CD4-positive, alpha-beta T cell treated with Interferon gamma for 1 hour (primary cell): ENCODE data around the gene TAS2R60.
"Not testable (repeated sequence)": the region's sequence is repeated elsewhere in the genome, so short reads cannot be mapped to it uniquely, and the experiment has no call there.

Experiments used
- DNase-seq: peaks from one replicate; pipeline ENCODE4 v3.0.0-alpha.2; 2020

Gene TAS2R60

GRCh38 chr7:143444063-143444782, 970 bp downstream of the TAS2R60 start:
- no peak for DNase-seq

- DNase-seq = no peak
These were observed 1.5 kb downstream of the TAS2R60 start for GRCh38 chr7:143444785-143445184.

GRCh38 chr7:143447466-143447865, 4.2 kb downstream of the TAS2R60 start:
- DNase-seq = no peak

GRCh38 chr7:143448429-143448828, 5.2 kb downstream of the TAS2R60 start:
- no peak for DNase-seq

- DNase-seq = no peak
These were observed 6.5 kb downstream of the TAS2R60 start for GRCh38 chr7:143449793-143450192.

GRCh38 chr7:143451122-143451521, 7.9 kb downstream of the TAS2R60 start:
- DNase-seq = no peak

GRCh38 chr7:143451746-143452145, 8.5 kb downstream of the TAS2R60 start:
- no peak for DNase-seq

GRCh38 chr7:143452495-143452894, 9.2 kb downstream of the TAS2R60 start:
- no peak for DNase-seq

- no peak for DNase-seq
These were observed 10.9 kb downstream of the TAS2R60 start for GRCh38 chr7:143454091-143454680.

GRCh38 chr7:143455491-143455890, 12.2 kb downstream of the TAS2R60 start:
- no peak for DNase-seq

- no peak for DNase-seq
These were observed 12.7 kb downstream of the TAS2R60 start for GRCh38 chr7:143455942-143456341.

- DNase-seq = no peak
These were observed 13.9 kb downstream of the TAS2R60 start for GRCh38 chr7:143456992-143457793.

GRCh38 chr7:143458263-143458662, 15.0 kb downstream of the TAS2R60 start:
- DNase-seq = no peak

GRCh38 chr7:143458681-143459080, 15.4 kb downstream of the TAS2R60 start:
- DNase-seq = no peak

- no peak for DNase-seq
These were observed 16.1 kb downstream of the TAS2R60 start for GRCh38 chr7:143459359-143459758.

- no peak for DNase-seq
These were observed 17.2 kb downstream of the TAS2R60 start for GRCh38 chr7:143460271-143460979.

GRCh38 chr7:143462045-143462444, 18.8 kb downstream of the TAS2R60 start:
- DNase-seq = no peak

GRCh38 chr7:143463556-143463955, 20.3 kb downstream of the TAS2R60 start:
- no peak for DNase-seq

GRCh38 chr7:143463957-143464356, 20.7 kb downstream of the TAS2R60 start:
- no peak for DNase-seq

- no peak for DNase-seq
These were observed 24.5 kb downstream of the TAS2R60 start for GRCh38 chr7:143467724-143468123.

GRCh38 chr7:143472071-143472689, 28.9 kb downstream of the TAS2R60 start:
- not testable (repeated sequence) for DNase-seq

- DNase-seq = no peak
These were observed 34.4 kb downstream of the TAS2R60 start, which contains the start of gene TAS2R41 for GRCh38 chr7:143477501-143478150. TSS of gene TAS2R41 (plus strand) at chr7:143477873. CDS start at chr7:143477873, 0 bp downstream.
